GM12801 (cell line): ENCODE measurements around the gene LCE1A.

Experiments
- CTCF ChIP-seq: IDR thresholded peaks from one replicate; pipeline ENCODE4 v1.5.1; 2011; ENCODE audit warnings: control low read depth; ENCODE audit not compliant: insufficient read length; ENCODE audit errors: extremely low read depth

Gene LCE1A

GRCh38 chr1:152842556-152842955, 15.3 kb downstream of the LCE1A start, which contains the start of gene LCE6A:
Gene LCE6A, plus strand, starts transcription at chr1:152842856. Its CDS starts 665 bp downstream, at chr1:152843521.
- TF ChIP-seq CTCF: no peak

DNA sequence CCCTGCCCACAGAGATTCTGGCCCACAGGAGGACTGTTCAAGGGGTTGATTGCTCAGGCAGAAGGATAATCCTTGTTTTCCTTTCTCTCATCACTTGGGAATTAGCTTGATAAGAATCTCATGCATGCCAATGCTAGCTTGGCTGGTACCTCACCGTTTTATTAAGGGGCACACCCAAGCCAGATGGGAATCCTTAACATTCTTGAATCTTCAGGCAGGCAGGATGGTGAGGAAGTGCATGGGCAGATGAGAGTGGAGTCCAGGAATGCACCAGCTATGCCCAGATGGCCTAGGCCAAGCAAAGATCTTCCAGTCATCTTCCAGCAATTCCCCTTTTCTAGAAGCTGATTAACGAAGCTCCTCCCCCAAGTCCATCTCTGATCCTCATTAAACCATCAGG, 28.4 kb downstream of the LCE1A start:
- TF ChIP-seq CTCF: no peak

GRCh38 chr1:152858062-152858461, 30.8 kb downstream of the LCE1A start:
- no peak for TF ChIP-seq CTCF

- TF ChIP-seq CTCF: no peak
Measured at GRCh38 chr1:152859696-152860095, 32.4 kb downstream of the LCE1A start, which contains the start of gene LCE7A. Gene LCE7A, plus strand, starts transcription at chr1:152859996. Its CDS starts 702 bp downstream, at chr1:152860698.

DNA sequence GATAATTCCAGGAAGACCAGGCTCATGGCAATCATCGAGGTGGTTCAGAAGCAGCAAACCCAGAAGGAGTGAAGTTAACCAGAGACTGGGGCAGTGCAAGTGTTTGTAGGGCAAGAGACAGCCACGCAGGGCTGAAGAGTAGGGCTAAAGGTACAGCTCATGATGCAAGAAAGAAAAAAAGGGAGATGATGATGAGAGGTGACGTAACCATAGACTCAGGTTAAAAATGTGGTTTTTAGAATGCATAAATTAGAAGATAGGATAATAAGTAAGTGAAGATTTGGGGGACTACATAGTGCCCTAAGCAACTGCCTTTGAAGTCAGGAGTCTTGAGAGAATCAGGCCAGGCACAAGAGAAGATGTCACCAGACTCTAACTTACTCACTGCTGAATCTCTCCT, 32.9 kb downstream of the LCE1A start:
- no peak for TF ChIP-seq CTCF

DNA sequence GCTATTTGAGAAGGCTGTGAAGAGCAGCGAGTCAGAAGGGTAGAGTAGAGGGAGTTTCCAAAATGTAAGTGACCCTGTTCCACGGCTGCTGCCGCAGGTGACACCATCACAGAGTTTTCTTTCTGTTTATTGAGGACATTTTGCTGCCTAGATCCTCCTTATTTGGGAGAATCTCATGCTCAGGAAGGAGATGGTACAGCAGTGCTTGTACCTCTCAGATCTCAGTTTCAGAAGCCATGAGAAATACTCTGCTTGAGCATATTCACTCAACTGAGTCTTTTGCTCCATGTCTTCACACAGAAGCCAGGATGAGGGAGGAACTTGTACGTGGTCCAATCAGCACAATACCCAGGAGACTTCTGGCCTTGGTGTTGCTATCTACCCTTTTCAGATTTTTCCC, 34.1 kb downstream of the LCE1A start:
- no peak for TF ChIP-seq CTCF

DNA sequence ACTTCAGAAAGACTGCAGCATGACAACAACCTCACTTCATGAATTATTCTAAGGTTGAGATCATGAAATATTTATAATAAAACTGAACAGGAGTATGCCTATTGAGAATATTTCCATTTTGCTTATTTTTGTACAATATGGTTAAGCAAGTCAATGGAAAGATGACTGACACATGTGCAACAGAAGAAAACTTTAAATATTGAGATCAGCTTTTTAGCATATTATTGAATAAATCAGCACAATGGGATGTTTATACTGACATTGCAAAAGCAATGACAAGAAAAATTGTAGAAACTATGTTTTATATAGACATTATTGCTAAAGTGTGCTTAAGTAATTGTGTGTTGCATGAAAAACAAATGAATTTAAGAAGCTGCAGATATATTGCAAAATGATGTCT, 37.2 kb downstream of the LCE1A start:
- no peak for TF ChIP-seq CTCF

GRCh38 chr1:152866321-152866720, 39.0 kb downstream of the LCE1A start:
- TF ChIP-seq CTCF: no peak
